ENCODE data around the gene TARBP1.

DNA sequence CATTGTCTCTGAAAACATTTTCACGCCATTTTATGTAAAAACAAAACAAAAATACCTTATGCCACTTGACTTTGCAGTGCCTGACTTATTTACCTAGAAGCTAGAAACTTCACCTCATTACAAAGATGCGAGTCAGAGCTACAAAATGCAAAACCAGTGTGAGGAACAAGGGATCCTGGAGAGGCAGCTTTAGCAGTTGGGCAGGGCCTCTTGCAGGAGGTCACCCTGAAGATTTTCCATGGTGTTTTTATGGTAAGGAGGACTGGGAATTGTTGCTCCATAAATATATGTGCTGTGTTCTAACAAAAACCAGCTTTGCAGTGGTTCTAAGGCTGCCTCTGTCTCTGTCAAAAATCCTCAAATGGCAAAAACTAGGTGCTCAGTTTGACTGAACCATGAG lies 36.4 kb upstream of the TARBP1 start:
- TF ChIP-seq CTCF (IDR thresholded peaks at IDR 0.05) (no peak), POLR2A (IDR thresholded peaks at IDR 0.05) (no peak), EP300 (IDR thresholded peaks at IDR 0.05) (no peak)

All from tibial nerve (tissue), 4 donors.